SH-SY5Y (cell line): ENCODE results near the gene SORBS2.

Experiments
- GATA2 ChIP-seq: IDR thresholded peaks from 2 replicates; pipeline ENCODE4 v1.6.1; 2011; ENCODE audit warnings: mild to moderate bottlenecking, low read depth, low read length
- GATA3 ChIP-seq: IDR thresholded peaks from 2 replicates; pipeline ENCODE4 v1.6.1; 2011; ENCODE audit warnings: low read depth, mild to moderate bottlenecking, low read length, moderate library complexity

- TF ChIP-seq GATA2 (no peak), GATA3 (no peak)
These were observed 265.7 kb downstream of the SORBS2 start for GRCh38 chr4:185546335-185546734.
